GM12875 (cell line): ENCODE measurements around the gene HLA-C.
"Not testable (repeated sequence)": the region's sequence is repeated elsewhere in the genome, so short reads cannot be mapped to it uniquely, and the experiment has no call there.

ENCODE experiments used
- H3K4me3 ChIP-seq: one replicate; pipeline ENCODE4 v1.5.1; 2011; ENCODE audit warnings: low read depth, low read length, control low read depth
- TF ChIP-seq, protein P1 (sequence below): IDR thresholded peaks from 2 replicates; pipeline ENCODE4 v1.5.1; 2011; ENCODE audit warnings: low read depth, mild to moderate bottlenecking, control low read depth, inconsistent platforms, low read length, moderate library complexity, borderline replicate concordance; ENCODE audit not compliant: insufficient read depth

Gene HLA-C

DNA sequence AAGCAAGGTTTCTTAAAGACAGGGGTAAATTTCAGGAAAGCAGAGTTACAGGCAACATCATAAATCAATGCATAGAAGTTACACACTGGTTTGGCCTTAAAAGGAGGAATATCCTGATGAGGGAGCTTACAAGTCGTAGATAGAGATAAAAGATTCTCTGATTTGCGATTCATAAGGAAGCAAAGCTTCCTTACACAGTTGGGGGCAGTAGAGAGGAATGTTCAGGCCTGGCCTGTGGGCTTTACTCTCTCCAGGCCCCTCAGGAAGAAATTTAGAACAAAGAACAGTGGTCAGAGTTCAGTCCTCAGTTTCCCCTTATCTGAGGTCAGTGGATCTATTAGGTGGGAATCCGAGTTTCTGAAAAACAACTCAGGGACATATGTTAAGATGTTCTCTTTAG is 19.3 kb downstream of the HLA-C start:
- no peak overlapping the region for H3K4me3 ChIP-seq
- TF ChIP-seq, protein P1, sequence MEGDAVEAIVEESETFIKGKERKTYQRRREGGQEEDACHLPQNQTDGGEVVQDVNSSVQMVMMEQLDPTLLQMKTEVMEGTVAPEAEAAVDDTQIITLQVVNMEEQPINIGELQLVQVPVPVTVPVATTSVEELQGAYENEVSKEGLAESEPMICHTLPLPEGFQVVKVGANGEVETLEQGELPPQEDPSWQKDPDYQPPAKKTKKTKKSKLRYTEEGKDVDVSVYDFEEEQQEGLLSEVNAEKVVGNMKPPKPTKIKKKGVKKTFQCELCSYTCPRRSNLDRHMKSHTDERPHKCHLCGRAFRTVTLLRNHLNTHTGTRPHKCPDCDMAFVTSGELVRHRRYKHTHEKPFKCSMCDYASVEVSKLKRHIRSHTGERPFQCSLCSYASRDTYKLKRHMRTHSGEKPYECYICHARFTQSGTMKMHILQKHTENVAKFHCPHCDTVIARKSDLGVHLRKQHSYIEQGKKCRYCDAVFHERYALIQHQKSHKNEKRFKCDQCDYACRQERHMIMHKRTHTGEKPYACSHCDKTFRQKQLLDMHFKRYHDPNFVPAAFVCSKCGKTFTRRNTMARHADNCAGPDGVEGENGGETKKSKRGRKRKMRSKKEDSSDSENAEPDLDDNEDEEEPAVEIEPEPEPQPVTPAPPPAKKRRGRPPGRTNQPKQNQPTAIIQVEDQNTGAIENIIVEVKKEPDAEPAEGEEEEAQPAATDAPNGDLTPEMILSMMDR = no peak

DNA sequence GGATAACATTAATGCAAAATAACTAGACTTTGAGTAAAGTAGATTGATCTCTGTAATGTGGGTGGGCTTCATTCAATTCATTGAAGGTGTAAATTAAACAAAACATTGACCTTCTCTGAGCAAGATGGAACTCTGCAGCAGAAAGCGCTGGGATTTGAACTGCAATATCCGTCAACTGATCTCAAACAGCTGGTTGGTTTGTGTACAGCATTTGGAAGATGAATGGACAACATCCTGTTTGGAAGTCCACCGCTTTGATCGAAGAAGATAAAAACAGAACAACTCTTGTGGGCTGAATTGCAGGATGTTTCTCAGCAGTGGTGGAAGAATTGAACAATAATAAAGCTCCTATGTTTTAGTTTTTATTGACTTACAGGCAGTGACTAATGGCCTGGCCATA is 20.6 kb downstream of the HLA-C start:
- TF ChIP-seq, protein P1 = no peak
- no peak overlapping the region for H3K4me3 ChIP-seq

DNA sequence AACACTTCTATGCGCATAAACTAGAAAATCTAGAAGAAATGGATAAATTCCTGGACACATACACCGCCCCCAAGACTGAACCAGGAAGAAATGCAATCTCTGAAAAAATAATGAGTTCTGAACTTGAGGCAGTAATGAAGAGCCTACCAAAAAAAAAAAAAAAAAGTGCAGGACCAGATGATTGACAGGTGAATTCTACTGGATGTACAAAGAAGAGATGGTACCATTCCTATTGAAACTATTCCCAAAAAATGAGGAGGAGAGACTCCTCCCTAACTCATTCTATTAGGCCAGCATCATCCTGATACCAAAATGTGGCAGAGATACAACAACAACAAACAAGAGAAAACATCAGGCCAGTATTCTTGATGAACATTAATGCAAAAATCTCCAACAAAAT is 22.7 kb downstream of the HLA-C start:
- TF ChIP-seq, protein P1 = no peak
- no peak overlapping the region for H3K4me3 ChIP-seq

DNA sequence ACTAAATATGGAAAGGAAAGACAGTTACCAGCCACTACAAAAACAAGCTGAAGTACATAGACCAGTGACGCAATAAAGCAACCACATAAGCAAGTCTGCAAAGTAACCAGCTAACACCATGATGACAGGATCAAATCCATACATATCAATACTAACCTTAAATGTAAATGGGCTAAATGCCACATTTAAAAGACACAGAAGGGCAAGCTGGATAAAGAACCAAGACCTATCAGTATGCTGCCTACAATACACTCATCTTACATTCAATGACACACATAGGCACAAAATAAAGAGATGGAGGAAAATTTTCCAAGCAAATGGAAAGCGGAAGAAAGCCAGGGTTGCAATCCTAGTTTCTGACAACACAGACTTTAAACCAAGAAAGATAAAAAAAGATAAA is 24.1 kb downstream of the HLA-C start:
- TF ChIP-seq, protein P1 = no peak
- no peak overlapping the region for H3K4me3 ChIP-seq

DNA sequence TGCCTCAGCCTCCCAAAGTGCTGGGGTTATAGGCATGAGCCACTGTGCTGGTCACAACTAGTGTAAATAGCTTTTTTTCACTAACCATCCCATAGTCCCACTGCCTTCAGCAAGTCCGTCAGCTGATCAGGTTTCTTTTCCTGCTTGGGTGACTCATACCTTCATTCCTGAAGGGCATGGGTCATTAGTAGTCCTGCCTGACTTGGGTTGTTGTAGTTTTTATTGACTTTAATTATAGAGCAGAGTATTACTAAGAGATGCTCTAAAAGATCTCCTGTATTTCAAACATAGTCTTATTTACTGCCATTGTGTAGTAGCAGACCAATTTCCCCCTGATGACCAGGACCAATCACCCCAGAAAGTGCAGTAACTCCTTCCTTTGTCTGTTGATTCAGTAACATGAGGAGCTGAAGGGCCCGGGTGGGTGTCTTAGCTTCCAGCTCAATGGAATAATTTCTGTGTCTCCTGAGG is 25.8 kb downstream of the HLA-C start:
- no peak overlapping the region for H3K4me3 ChIP-seq
- TF ChIP-seq, protein P1 = no peak

DNA sequence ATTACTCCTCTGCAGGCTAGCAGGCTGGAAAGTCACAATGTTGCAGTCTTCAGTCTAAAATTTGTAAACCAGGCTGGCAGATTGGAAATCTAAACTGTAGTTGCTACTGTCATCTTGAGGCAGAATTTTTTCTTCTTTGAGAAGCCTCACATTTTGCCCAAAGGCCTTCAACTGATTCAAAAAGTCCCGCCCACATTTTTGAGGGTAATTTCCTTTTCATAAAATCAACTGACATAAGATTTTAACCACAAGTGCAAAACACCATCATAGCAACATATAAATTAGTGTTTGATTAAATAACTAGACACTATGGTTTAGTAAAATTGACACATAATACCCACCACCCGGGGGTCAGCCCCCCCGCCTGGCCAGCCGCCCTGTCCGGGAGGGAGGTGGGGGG is 28.4 kb downstream of the HLA-C start:
- TF ChIP-seq, protein P1 = no peak
- no peak overlapping the region for H3K4me3 ChIP-seq

DNA sequence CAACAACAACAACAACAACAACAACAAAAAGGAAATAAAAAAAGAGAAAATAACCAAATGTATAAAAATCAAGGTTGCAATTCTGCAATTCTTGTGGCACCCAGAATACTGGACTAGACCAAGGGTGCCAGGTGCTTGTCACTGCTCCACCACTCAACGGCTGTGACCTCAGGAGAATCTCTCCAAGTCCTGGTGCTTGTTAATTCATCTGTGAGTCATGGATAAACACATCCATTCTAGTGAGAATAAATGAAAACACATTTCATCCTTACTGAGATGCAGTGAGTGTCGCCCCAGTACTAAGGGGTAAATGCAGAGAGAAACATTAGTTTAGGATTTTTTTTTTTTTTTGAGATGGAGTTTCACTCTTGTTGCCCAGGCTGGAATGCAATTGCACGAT is 32.0 kb downstream of the HLA-C start:
- TF ChIP-seq, protein P1 = no peak

DNA sequence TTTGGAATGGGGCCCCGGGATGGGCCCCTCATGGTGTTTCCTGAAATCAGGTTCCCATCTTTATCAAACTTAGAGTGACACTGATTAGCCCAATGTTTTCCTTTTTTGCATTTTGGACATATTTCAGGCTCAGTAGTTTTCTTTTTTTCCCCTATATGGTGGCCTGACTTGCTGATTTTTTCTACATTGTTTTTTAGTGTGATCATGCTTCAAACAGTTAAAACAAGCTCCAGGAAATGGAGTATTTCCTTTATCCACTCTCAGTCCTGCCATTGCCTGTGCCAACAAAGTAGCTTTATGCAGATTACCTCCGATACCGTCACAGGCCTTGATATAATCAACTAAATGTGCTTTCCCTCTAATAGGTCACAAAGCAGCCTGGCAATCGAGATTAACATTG is 37.8 kb downstream of the HLA-C start:
- H3K4me3 ChIP-seq = not testable (repeated sequence)

More for the DNA sequence above, 32.0 kb downstream of the HLA-C start:
- H3K4me3 ChIP-seq = no peak overlapping the region
